ENCODE measurements around the gene FAM168A. TPM values are rescaled to one million over a fixed set of nuclear protein-coding genes. Genes with fewer than 3 reads are reported as not detected.

The FAM168A gene
- total and polyA plus RNA-seq, 2 of the 8 experiments (the other 6 are each of a cell fraction or from before 2014, with no cell fraction given) = 17.1 to 21.6 TPM

- no peak overlapping the region for H2BK12ac ChIP-seq (ENCODE audit: low read depth, low read length)
- FAIRE-seq (no peak), DNase-seq (ENCODE audit: low read depth in 1 of 2, low spot score in 2 of 2) (no peak)
- no peak overlapping the region for H3K4me2 ChIP-seq (ENCODE audit: insufficient read depth in 1 of 2, low read depth in 2 of 2, low read length in 2 of 2)
- no peak overlapping the region for H3K9ac ChIP-seq (replicated peaks in 1 of 4; ENCODE audit: extremely low read depth in 1 of 4, low read depth in 3 of 4, low read length in 3 of 4)
- H2AK5ac ChIP-seq (ENCODE audit: low read depth, low read length) = no peak overlapping the region
- H2BK120ac ChIP-seq (replicated peaks; ENCODE audit: low read depth, low read length) = no peak overlapping the region
- H3K27ac ChIP-seq (ENCODE audit: low read depth, low read length) = no peak overlapping the region
- H3K14ac ChIP-seq (ENCODE audit: insufficient read length) = no peak overlapping the region
- H3K36me3 ChIP-seq (ENCODE audit: control insufficient read depth in 2 of 4, insufficient read depth in 4 of 4, low read length in 3 of 4) = peaks cover 0 to 4% (median 0%) of the 10 kb centered on the region in 4 experiments; a peak in 4 of 8 replicates
- H3K79me1 ChIP-seq (ENCODE audit: low read depth, low read length) = no peaks in the 10 kb centered on the region
- H3K9me3 ChIP-seq (ENCODE audit: insufficient read depth in 2 of 2, low read depth in 1 of 2, low read length in 1 of 2) = no peaks in the 10 kb centered on the region
- H4K8ac ChIP-seq (ENCODE audit: extremely low read depth, insufficient read depth, low read length) = no peak overlapping the region
- H2AFZ ChIP-seq (ENCODE audit: low read length) = no peak overlapping the region
- no peak overlapping the region for H3K56ac ChIP-seq (replicated peaks; ENCODE audit: insufficient read length, low read depth, low read length)
- no peaks in the 10 kb centered on the region for H3K79me2 ChIP-seq (ENCODE audit: control insufficient read depth in 1 of 2, insufficient read depth in 2 of 2, low read length in 2 of 2)
- ChIA-PET CTCF (ENCODE audit: partially characterized antibody) (interaction anchor here (0.7 to 5.6 kb wide), 14 partner anchors 8 to 246 kb away, joined by 3 to 27 read pairs (median 4); no protein-coding TSS in a partner anchor), POLR2A (ENCODE audit: partially characterized antibody) (interaction anchor here (0.9 kb wide), 1 partner anchor 12 kb away, joined by 3 read pairs; no protein-coding TSS in a partner anchor)
- no peak overlapping the region for H4K5ac ChIP-seq (ENCODE audit: insufficient read length, low read depth, low read length)
- no peak overlapping the region for H4K91ac ChIP-seq (replicated peaks; ENCODE audit: insufficient read length, low read length)
- no peaks in the 10 kb centered on the region for H3K27me3 ChIP-seq (replicated peaks in 1 of 4; ENCODE audit: control insufficient read depth in 3 of 4, extremely low read depth in 1 of 4, insufficient read depth in 3 of 4, low read length in 3 of 4)
- no peaks in the 10 kb centered on the region for H4K20me1 ChIP-seq (replicated peaks in 1 of 2; ENCODE audit: control insufficient read depth in 1 of 2, insufficient read depth in 2 of 2, low read length in 2 of 2)
- H3K4me1 ChIP-seq (replicated peaks in 1 of 4; ENCODE audit: control insufficient read depth in 3 of 4, insufficient read depth in 4 of 4, low read length in 3 of 4) = no peaks in the 10 kb centered on the region
- no peak overlapping the region for H2BK5ac ChIP-seq (ENCODE audit: low read depth, low read length)
- no peak overlapping the region for H3K4me3 ChIP-seq (ENCODE audit: extremely low read depth in 1 of 4, insufficient read depth in 2 of 4, low read depth in 3 of 4, low read length in 4 of 4)
- H3K23me2 ChIP-seq (ENCODE audit: low read depth, low read length) = no peaks in the 10 kb centered on the region
- H3K23ac ChIP-seq (ENCODE audit: insufficient read length) = no peak overlapping the region
- H3K4ac ChIP-seq (replicated peaks; ENCODE audit: insufficient read length, low read depth, low read length) = no peak overlapping the region
- no peak overlapping the region for H2BK15ac ChIP-seq (ENCODE audit: low read length)
- H3K18ac ChIP-seq (ENCODE audit: extremely low read depth, low read length) = no peak overlapping the region
- no peak overlapping the region for H2BK20ac ChIP-seq (ENCODE audit: low read length)
- WGBS, 2 experiments (ENCODE audit: extremely low coverage in 1 of 2, insufficient coverage in 1 of 2, insufficient read length in 1 of 2, insufficient replicate concordance in 2 of 2, low coverage in 1 of 2, low lambda C conversion rate in 2 of 2, missing lambda C conversion rate in 1 of 2) = 88% methylated on average over 1 of the region's 1 CpG; no CpG with 5 or more reads in 1 of the 2 experiments
- TF ChIP-seq SRF (IDR thresholded peaks at IDR 0.05; ENCODE audit: low read depth, low read length) = no peak
- no peak for TF ChIP-seq E2F6 (IDR thresholded peaks at IDR 0.05)
- TF ChIP-seq SP2 (IDR thresholded peaks at IDR 0.05; ENCODE audit: low read length) = no peak
- TF ChIP-seq USF2 (IDR thresholded peaks at IDR 0.05; ENCODE audit: low read length) = no peak
- no peak for TF ChIP-seq ATF3 (IDR thresholded peaks at IDR 0.05; ENCODE audit: insufficient read depth, low read depth, low read length)
- no peak for TF ChIP-seq SP1 (IDR thresholded peaks at IDR 0.05; ENCODE audit: low read depth, low read length)
- TF ChIP-seq NANOG (IDR thresholded peaks at IDR 0.05; ENCODE audit: insufficient read depth, low read depth, low read length, poor library complexity, severe bottlenecking) = no peak
- TF ChIP-seq RBBP5 (IDR thresholded peaks at IDR 0.05; ENCODE audit: borderline replicate concordance, low read depth, low read length) = no peak
- TF ChIP-seq PHF8 (conservative IDR thresholded peaks at IDR 0.05; ENCODE audit: low read depth, low read length) = no peak
- no peak for TF ChIP-seq CBX8 (IDR thresholded peaks at IDR 0.05; ENCODE audit: borderline replicate concordance, low read depth, low read length)
Measured at GRCh38 chr11:73414977-73415651, 182.8 kb downstream of the FAM168A start.

All from H1 (cell line).